CD4-positive, alpha-beta T cell (primary cell): ENCODE results near the gene PCDHGA1. TPM values are rescaled to one million over a fixed set of nuclear protein-coding genes. Genes with fewer than 3 reads are reported as not detected.

ENCODE experiments used
- ATAC-seq: fragments of 200-7000 bp; cut with Tn5 transposase; one replicate; pipeline ENCODE4 v1.10.0; 2022; ENCODE audit warnings: mild to moderate bottlenecking; ENCODE audit not compliant: poor library complexity
- CTCF ChIA-PET: fragments of 350-600 bp; sonication (Branson Sonifier 250); formaldehyde crosslinking; loops from one replicate; lab custom pipeline; 2021; ENCODE audit warnings: antibody characterized with exemption, inconsistent platforms; lab: Charles Lee
- POLR2A ChIA-PET: fragments of 350-600 bp; sonication (Branson Sonifier 250); formaldehyde crosslinking; loops from one replicate; lab custom pipeline; 2021; ENCODE audit warnings: antibody characterized with exemption, inconsistent platforms; lab: Charles Lee
- DNase-seq, 14 experiments: peaks; one replicate each; pipeline ENCODE4 v3.0.0-alpha.2; 2013 to 2020; ENCODE audit warnings: mixed read lengths in 2 of 14
- H3K27ac ChIP-seq, 2 donors: one replicate each; pipeline versions ENCODE4 v1.5.1 to v1.7.0; 2013; ENCODE audit warnings: low read length in 2 of 2, low read depth in 1 of 2, mild to moderate bottlenecking in 1 of 2
- H3K27me3 ChIP-seq, 2 experiments: 1 replicate in 1 of 2; 2 replicates in 1 of 2; pipeline versions ENCODE4 v1.6.1 to v1.7.0; 2013; ENCODE audit warnings: low read length in 2 of 2, control low read depth in 1 of 2, mild to moderate bottlenecking in 1 of 2, moderate library complexity in 1 of 2; ENCODE audit not compliant: insufficient read depth in 2 of 2, control insufficient read depth in 1 of 2
- H3K36me3 ChIP-seq: one replicate; pipeline ENCODE4 v1.6.1; 2013; ENCODE audit warnings: low read length, control low read depth; ENCODE audit not compliant: insufficient read depth
- H3K4me1 ChIP-seq: one replicate; pipeline ENCODE4 v1.6.1; 2013; ENCODE audit warnings: low read length, control low read depth; ENCODE audit not compliant: insufficient read depth
- H3K4me3 ChIP-seq: one replicate; pipeline ENCODE4 v1.5.1; 2013; ENCODE audit warnings: mild to moderate bottlenecking, low read length, moderate library complexity
- H3K9me3 ChIP-seq, 2 experiments: 1 replicate in 1 of 2; 2 replicates in 1 of 2; pipeline versions ENCODE4 v1.6.1 to v1.7.0; 2013; ENCODE audit warnings: low read length in 2 of 2, mild to moderate bottlenecking in 2 of 2, control low read depth in 1 of 2, moderate library complexity in 1 of 2; ENCODE audit not compliant: control insufficient read depth in 1 of 2, insufficient read depth in 1 of 2
- H3K27ac Mint-ChIP-seq: one replicate; pipeline ENCODE4 v1.8.0; 2020; ENCODE audit warnings: mixed read lengths
- H3K27me3 Mint-ChIP-seq: one replicate; pipeline ENCODE4 v1.8.0; 2021; ENCODE audit warnings: mixed read lengths
- H3K36me3 Mint-ChIP-seq: one replicate; pipeline ENCODE4 v1.8.0; 2021; ENCODE audit warnings: low read depth, mixed read lengths
- H3K4me1 Mint-ChIP-seq: one replicate; pipeline ENCODE4 v1.8.0; 2021; ENCODE audit warnings: low read depth, mixed read lengths
- H3K4me3 Mint-ChIP-seq: one replicate; pipeline ENCODE4 v1.8.0; 2020; ENCODE audit warnings: mild to moderate bottlenecking, mixed read lengths
- H3K9me3 Mint-ChIP-seq: one replicate; pipeline ENCODE4 v1.8.0; 2020; ENCODE audit warnings: mixed read lengths
- intact Hi-C, 2 experiments: fragments of 100-400 bp; cut with DNase I in 1 of 2; cut with micrococcal nuclease in 1 of 2; formaldehyde crosslinking; loops; one replicate each; pipeline versions ENCODE4 v1.15.1 to v1.9.0; 2023 to 2025; cut with DNase I, micrococcal nuclease
- total RNA-seq, 174 experiments: library from RNA in 2 of 174; stranded (reverse) in 2 of 174; gene quantifications; one replicate each; pipeline ENCODE4 v1.2.3 and lab custom pipeline; 2021 to 2026
- TF ChIP-seq, protein P1 (sequence below): fragments of 200-600 bp; IDR thresholded peaks from one replicate; pipeline ENCODE4 v1.8.0; 2022; ENCODE audit warnings: antibody characterized with exemption, mild to moderate bottlenecking

PCDHGA1 gene
- total RNA-seq, 2 experiments from 2014 or later = not detected

DNA sequence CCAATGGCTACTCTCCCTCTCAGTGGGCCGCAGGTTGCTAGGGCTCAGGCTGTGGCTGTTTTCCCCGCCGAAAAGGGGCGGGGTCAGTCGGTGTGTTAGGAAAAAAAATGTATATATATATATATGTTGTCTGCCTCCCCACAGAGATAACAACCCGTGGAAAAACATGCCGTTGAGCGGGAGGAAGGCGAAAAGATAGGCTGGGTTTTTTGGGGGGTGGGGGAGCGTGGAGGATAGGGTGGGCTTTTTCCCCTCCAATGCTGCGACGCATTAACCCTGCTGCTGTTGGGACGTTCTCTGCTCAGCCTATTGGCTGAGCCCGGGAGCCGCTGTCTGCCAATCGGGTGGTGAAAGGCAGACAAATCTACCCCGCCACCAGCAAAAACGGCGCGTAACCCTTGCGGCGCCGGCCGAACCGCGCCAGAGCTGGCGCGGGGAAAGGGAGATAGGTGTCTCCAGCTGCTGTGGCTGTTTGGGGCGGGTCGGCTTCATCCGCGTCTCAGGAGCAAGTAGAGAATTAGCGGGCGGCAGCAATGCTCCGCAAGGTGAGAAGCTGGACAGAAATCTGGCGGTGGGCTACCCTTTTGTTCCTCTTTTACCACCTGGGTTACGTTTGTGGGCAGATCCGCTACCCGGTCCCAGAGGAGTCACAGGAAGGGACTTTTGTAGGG, 154.5 kb downstream of the PCDHGA1 start, which contains the start of gene PCDHGC4:
TSS of gene PCDHGC4 (plus strand) at position 390 of the 671 bp plus-strand sequence. CDS start at position 534, 144 bp downstream.
- ChIA-PET POLR2A (interaction anchor here (0.7 to 1.0 kb wide), 2 partner anchors 28 to 87 kb away, joined by 3 read pairs; partner anchors contain the start of gene PCDHGB5), CTCF (no interaction called here)
- ATAC-seq (no peak), DNase-seq (no peak)
- TF ChIP-seq, protein P1, sequence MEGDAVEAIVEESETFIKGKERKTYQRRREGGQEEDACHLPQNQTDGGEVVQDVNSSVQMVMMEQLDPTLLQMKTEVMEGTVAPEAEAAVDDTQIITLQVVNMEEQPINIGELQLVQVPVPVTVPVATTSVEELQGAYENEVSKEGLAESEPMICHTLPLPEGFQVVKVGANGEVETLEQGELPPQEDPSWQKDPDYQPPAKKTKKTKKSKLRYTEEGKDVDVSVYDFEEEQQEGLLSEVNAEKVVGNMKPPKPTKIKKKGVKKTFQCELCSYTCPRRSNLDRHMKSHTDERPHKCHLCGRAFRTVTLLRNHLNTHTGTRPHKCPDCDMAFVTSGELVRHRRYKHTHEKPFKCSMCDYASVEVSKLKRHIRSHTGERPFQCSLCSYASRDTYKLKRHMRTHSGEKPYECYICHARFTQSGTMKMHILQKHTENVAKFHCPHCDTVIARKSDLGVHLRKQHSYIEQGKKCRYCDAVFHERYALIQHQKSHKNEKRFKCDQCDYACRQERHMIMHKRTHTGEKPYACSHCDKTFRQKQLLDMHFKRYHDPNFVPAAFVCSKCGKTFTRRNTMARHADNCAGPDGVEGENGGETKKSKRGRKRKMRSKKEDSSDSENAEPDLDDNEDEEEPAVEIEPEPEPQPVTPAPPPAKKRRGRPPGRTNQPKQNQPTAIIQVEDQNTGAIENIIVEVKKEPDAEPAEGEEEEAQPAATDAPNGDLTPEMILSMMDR = no peak
- Histone ChIP-seq H3K36me3 (no peaks in the 10 kb centered on the region), H3K27me3 (peaks cover 64 to 81% of the 10 kb centered on the region in 2 experiments), H3K4me3 (peak within 1 kb of the TSS; percentile 7), H3K4me1 (peaks cover 13% of the 10 kb centered on the region), H3K9me3 (peaks cover 0 to 26% of the 10 kb centered on the region in 2 experiments), H3K27ac (no peak within 1 kb of the TSS)
- peaks cover 10% of the 10 kb centered on the region for H3K4me1 Mint-ChIP-seq
- intact Hi-C loops = no loop called here
- H3K27me3 Mint-ChIP-seq = peaks cover 96% of the 10 kb centered on the region
- no peak within 1 kb of the TSS for H3K4me3 Mint-ChIP-seq
- no peaks in the 10 kb centered on the region for H3K36me3 Mint-ChIP-seq
- no peak within 1 kb of the TSS for H3K27ac Mint-ChIP-seq
- H3K9me3 Mint-ChIP-seq = no peaks in the 10 kb centered on the region

DNA sequence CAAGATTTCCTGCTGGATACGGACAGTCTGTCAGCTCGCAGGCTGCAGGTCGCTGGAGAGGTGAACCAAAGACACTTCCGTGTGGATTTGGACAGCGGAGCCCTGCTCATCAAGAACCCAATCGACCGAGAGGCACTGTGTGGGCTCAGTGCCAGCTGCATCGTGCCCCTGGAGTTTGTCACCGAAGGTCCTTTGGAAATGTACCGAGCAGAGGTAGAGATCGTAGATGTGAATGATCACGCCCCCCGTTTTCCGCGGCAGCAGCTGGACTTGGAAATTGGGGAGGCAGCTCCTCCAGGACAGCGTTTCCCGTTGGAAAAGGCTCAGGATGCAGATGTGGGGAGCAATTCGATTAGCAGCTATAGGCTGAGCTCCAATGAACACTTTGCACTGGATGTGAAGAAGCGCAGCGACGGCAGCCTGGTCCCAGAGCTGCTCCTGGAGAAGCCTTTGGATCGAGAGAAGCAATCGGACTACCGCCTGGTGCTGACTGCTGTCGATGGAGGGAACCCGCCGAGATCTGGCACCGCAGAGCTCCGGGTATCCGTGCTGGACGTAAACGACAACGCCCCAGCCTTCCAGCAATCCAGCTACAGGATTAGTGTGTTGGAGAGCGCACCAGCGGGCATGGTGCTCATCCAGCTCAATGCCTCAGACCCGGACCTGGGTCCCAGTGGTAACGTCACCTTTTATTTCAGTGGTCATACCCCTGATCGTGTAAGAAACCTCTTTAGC, 155.2 kb downstream of the PCDHGA1 start:
- no peak overlapping the region for H3K4me3 Mint-ChIP-seq
- DNase-seq (no peak), ATAC-seq (no peak)
- ChIA-PET CTCF (no interaction called here), POLR2A (interaction anchor here (0.6 kb wide), 1 partner anchor 27 kb away, joined by 3 read pairs; no protein-coding TSS in a partner anchor)
- no peaks in the 10 kb centered on the region for H3K9me3 Mint-ChIP-seq
- no peaks in the 10 kb centered on the region for H3K36me3 ChIP-seq
- H3K36me3 Mint-ChIP-seq = no peaks in the 10 kb centered on the region
- TF ChIP-seq, protein P1 = no peak
- H3K27ac ChIP-seq = no peak overlapping the region
- H3K4me1 Mint-ChIP-seq = peaks cover 10% of the 10 kb centered on the region
- H3K4me3 ChIP-seq = peak overlapping the region; percentile 7
- H3K27ac Mint-ChIP-seq = no peak overlapping the region
- peaks cover 0 to 26% of the 10 kb centered on the region in 2 experiments for H3K9me3 ChIP-seq
- intact Hi-C loops = no loop called here
- H3K27me3 ChIP-seq = peaks cover 64 to 83% of the 10 kb centered on the region in 2 experiments
- peaks cover 96% of the 10 kb centered on the region for H3K27me3 Mint-ChIP-seq
- peaks cover 13% of the 10 kb centered on the region for H3K4me1 ChIP-seq

DNA sequence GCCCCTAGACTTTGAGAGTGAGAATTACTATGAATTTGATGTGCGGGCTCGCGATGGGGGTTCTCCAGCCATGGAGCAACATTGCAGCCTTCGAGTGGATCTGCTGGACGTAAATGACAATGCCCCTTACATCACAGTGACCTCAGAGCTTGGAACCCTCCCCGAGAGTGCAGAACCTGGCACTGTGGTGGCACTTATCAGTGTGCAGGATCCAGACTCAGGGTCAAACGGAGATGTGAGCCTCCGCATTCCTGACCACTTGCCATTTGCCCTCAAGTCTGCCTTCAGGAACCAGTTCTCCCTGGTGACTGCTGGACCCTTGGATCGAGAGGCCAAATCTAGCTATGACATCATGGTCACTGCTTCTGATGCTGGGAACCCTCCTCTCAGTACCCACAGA, 155.8 kb downstream of the PCDHGA1 start:
- POLR2A ChIA-PET = interaction anchor here (0.6 kb wide), 1 partner anchor 27 kb away, joined by 3 read pairs; no protein-coding TSS in a partner anchor
- H3K27ac Mint-ChIP-seq = no peak overlapping the region
- CTCF ChIA-PET = no interaction called here
- no peak overlapping the region for H3K4me3 ChIP-seq
- no peak for DNase-seq
- TF ChIP-seq, protein P1 = no peak
- H3K4me3 Mint-ChIP-seq = no peak overlapping the region
- no peaks in the 10 kb centered on the region for H3K36me3 ChIP-seq
- peaks cover 13% of the 10 kb centered on the region for H3K4me1 Mint-ChIP-seq
- peaks cover 0 to 26% of the 10 kb centered on the region in 2 experiments for H3K9me3 ChIP-seq
- intact Hi-C loops = no loop called here
- peaks cover 15% of the 10 kb centered on the region for H3K4me1 ChIP-seq
- H3K27me3 ChIP-seq = peaks cover 69 to 83% of the 10 kb centered on the region in 2 experiments
- ATAC-seq = no peak
- no peaks in the 10 kb centered on the region for H3K9me3 Mint-ChIP-seq
- peaks cover 96% of the 10 kb centered on the region for H3K27me3 Mint-ChIP-seq
- no peaks in the 10 kb centered on the region for H3K36me3 Mint-ChIP-seq
- no peak overlapping the region for H3K27ac ChIP-seq
